ENCODE data around the gene CRTAP. TPM values are rescaled to one million over a fixed set of nuclear protein-coding genes. Genes with fewer than 3 reads are reported as not detected.

CRTAP gene
- total and polyA plus RNA-seq, 2 of the 13 experiments (the other 11 are each of a cell fraction or from before 2014, with no cell fraction given) = 54.2 to 119 TPM

DNA sequence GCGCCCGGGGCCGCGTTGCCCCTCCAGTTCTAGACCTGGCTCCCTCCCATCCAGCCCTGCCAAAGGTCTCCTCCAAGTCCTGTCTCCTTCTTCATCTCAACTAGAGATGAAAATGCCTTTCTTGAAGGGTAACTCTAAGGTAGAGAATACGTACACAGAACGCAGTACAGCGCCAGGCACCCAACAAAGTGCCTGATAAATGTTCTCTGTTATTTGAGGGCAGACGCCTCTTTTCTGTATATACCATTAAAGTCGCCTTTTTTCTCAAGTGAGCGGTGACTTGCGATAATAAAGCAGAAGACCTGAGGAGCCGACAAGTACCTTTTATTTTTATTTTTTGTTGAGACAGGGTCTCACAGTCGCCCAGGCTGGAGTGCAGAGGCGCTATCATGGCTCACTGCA lies 809 bp downstream of the CRTAP start (continued):
- TF ChIP-seq ZNF333 (CRISPR knock-in tag; IDR thresholded peaks at IDR 0.05; ENCODE audit: borderline replicate concordance) (no peak), CREM (IDR thresholded peaks at IDR 0.05) (no peak), CREM (CRISPR knock-in tag; IDR thresholded peaks at IDR 0.05) (no peak), SIX1 (CRISPR knock-in tag; IDR thresholded peaks at IDR 0.05; ENCODE audit: borderline replicate concordance) (no peak), ZNF460 (CRISPR knock-in tag; IDR thresholded peaks at IDR 0.05; ENCODE audit: borderline replicate concordance) (no peak), ZNF75D (CRISPR knock-in tag; IDR thresholded peaks at IDR 0.05; ENCODE audit: borderline replicate concordance) (no peak), ZNF883 (CRISPR knock-in tag; IDR thresholded peaks at IDR 0.05; ENCODE audit: not compliant biosample characterization) (no peak), ZNF3 (CRISPR knock-in tag; IDR thresholded peaks at IDR 0.05) (no peak), SOX13 (IDR thresholded peaks at IDR 0.05) (no peak), SOX13 (CRISPR knock-in tag; conservative IDR thresholded peaks at IDR 0.05 in 1 of 2, IDR thresholded peaks at IDR 0.05 in 1 of 2) (0 out of 4 replicates have a peak, but pooled peaks of 1 of the 2 experiments have one; percentile 1), ONECUT2 (CRISPR knock-in tag; IDR thresholded peaks at IDR 0.05) (no peak)
- TF ChIP-seq, protein P1, sequence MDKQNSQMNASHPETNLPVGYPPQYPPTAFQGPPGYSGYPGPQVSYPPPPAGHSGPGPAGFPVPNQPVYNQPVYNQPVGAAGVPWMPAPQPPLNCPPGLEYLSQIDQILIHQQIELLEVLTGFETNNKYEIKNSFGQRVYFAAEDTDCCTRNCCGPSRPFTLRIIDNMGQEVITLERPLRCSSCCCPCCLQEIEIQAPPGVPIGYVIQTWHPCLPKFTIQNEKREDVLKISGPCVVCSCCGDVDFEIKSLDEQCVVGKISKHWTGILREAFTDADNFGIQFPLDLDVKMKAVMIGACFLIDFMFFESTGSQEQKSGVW (CRISPR knock-in tag; IDR thresholded peaks at IDR 0.05; ENCODE audit: borderline replicate concordance) = no peak

DNA sequence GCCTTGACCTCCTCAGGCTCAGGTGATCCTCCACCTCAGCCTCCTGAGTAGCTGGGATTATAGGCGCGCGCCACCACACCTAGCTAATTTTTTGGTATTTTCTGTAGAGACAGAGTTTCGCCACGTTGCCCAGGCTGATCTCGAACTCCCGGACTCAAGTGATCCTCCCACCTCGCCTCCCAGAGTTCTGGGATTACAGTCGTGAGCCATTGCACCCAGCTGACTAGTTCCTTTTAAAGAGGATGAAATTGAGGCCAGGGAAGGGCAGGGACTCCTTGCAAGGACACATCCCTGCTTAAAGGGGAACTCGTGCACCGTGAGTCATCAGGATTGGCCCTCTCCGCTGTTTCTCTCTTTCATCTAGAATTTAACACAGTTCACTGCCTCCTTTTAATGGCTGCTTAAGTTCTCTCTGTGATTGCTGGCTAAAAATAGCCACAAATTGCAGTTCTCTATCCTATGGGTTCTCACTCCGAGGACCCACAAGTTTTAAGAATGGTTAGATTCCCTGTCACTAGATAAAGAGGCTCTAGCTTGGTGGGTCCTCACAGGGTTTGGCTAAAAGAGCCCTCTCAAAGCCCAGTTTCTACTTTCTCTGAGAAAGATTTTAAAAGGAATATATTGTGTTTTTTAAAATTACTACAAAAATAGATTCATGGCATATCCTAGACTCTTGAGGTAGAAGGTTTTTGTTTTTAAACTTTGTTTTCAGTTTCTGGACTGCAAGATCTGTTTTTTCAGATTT lies 1.4 kb downstream of the CRTAP start:
- in situ Hi-C loops (cut with HindIII; ENCODE audit: extremely low pct_ligation_motif_present, low pct_unique_long_range_greater_than_20kb) (no loop called here), intact Hi-C loops (cut with micrococcal nuclease; ENCODE audit: unreplicated experiment) (loop anchor here (2.0 kb wide), 1 partner anchor 18 kb away; the partner anchor contains the start of genes GLB1 and TMPPE)
- DNase-seq (ENCODE audit: low spot score) (no peak), ATAC-seq (no peak), FAIRE-seq (no peak)
- peaks cover 2% of the 10 kb centered on the region for H3K79me2 ChIP-seq (ENCODE audit: insufficient read depth, low read length)
- no peak overlapping the region for H3K9ac ChIP-seq (ENCODE audit: insufficient read depth, low read depth, low read length)
- H2AFZ ChIP-seq (ENCODE audit: low read length) = no peak overlapping the region
- H4K20me1 ChIP-seq (ENCODE audit: insufficient read depth, low read length) = no peaks in the 10 kb centered on the region
- H3K4me1 ChIP-seq (ENCODE audit: insufficient read depth, low read length) = peaks cover 31% of the 10 kb centered on the region
- H3K4me3 ChIP-seq (replicated peaks in 1 of 3; ENCODE audit: insufficient read depth in 1 of 3, low read depth in 2 of 3, low read length in 3 of 3) = no peak overlapping the region
- CTCF ChIA-PET (ENCODE audit: low intra/inter-chr PET ratio, low total read pairs) = no interaction called here
- H3K36me3 ChIP-seq (replicated peaks in 1 of 2; ENCODE audit: control insufficient read depth in 1 of 2, insufficient read depth in 2 of 2, low read length in 2 of 2) = no peaks in the 10 kb centered on the region; a peak in 1 of 5 replicates
- no peaks in the 10 kb centered on the region; a peak in 2 of 5 replicates for H3K27me3 ChIP-seq (ENCODE audit: control insufficient read depth in 1 of 2, insufficient read depth in 2 of 2, low read length in 2 of 2)
- peak overlapping the region; percentile 90 for H3K4me2 ChIP-seq (ENCODE audit: low read depth, low read length)
- POLR2A ChIA-PET = interaction anchor here (2.0 kb wide), 1 partner anchor 18 kb away, joined by 13 read pairs; the partner anchor contains the start of genes GLB1 and TMPPE
- H3K27ac ChIP-seq (ENCODE audit: extremely low read length, insufficient read depth, low read length) = no peak overlapping the region
- no TSS peak for BruUV-seq (replicated peaks)
- H3K9me3 ChIP-seq (ENCODE audit: low read length) = no peaks in the 10 kb centered on the region
- WGBS (ENCODE audit: low lambda C conversion rate) = 86% methylated on average over 13 of the region's 13 CpGs
- TF ChIP-seq SP1 (IDR thresholded peaks at IDR 0.05) (no peak), SP1 (CRISPR knock-in tag; IDR thresholded peaks at IDR 0.05) (no peak), SRSF1 (optimal IDR thresholded peaks at IDR 0.05; ENCODE audit: low read depth, low read length) (no peak), U2AF2 (IDR thresholded peaks at IDR 0.05; ENCODE audit: low read depth, low read length) (no peak)
- TF ChIP-seq, protein P2, sequence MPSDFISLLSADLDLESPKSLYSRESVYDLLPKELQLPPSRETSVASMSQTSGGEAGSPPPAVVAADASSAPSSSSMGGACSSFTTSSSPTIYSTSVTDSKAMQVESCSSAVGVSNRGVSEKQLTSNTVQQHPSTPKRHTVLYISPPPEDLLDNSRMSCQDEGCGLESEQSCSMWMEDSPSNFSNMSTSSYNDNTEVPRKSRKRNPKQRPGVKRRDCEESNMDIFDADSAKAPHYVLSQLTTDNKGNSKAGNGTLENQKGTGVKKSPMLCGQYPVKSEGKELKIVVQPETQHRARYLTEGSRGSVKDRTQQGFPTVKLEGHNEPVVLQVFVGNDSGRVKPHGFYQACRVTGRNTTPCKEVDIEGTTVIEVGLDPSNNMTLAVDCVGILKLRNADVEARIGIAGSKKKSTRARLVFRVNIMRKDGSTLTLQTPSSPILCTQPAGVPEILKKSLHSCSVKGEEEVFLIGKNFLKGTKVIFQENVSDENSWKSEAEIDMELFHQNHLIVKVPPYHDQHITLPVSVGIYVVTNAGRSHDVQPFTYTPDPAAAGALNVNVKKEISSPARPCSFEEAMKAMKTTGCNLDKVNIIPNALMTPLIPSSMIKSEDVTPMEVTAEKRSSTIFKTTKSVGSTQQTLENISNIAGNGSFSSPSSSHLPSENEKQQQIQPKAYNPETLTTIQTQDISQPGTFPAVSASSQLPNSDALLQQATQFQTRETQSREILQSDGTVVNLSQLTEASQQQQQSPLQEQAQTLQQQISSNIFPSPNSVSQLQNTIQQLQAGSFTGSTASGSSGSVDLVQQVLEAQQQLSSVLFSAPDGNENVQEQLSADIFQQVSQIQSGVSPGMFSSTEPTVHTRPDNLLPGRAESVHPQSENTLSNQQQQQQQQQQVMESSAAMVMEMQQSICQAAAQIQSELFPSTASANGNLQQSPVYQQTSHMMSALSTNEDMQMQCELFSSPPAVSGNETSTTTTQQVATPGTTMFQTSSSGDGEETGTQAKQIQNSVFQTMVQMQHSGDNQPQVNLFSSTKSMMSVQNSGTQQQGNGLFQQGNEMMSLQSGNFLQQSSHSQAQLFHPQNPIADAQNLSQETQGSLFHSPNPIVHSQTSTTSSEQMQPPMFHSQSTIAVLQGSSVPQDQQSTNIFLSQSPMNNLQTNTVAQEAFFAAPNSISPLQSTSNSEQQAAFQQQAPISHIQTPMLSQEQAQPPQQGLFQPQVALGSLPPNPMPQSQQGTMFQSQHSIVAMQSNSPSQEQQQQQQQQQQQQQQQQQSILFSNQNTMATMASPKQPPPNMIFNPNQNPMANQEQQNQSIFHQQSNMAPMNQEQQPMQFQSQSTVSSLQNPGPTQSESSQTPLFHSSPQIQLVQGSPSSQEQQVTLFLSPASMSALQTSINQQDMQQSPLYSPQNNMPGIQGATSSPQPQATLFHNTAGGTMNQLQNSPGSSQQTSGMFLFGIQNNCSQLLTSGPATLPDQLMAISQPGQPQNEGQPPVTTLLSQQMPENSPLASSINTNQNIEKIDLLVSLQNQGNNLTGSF (CRISPR knock-in tag; IDR thresholded peaks at IDR 0.05) = no peak

Measured in HepG2 (cell line).